Kidney glomerular epithelial cell (primary cell): ENCODE results near the gene IFT122.

Experiments
- DNase-seq: peaks from one replicate; lab custom pipeline; 2025; lab: John Stamatoyannopoulos, UW

IFT122 gene

GRCh38 chr3:129558081-129558771 lies 118.2 kb downstream of the IFT122 start:
- DNase-seq = no peak

- no peak for DNase-seq
These were observed 118.9 kb downstream of the IFT122 start for GRCh38 chr3:129558772-129559564.

GRCh38 chr3:129559565-129560079 lies 119.6 kb downstream of the IFT122 start:
- DNase-seq = no peak

GRCh38 chr3:129560269-129560787 lies 120.3 kb downstream of the IFT122 start:
- no peak for DNase-seq

- DNase-seq = no peak
These were observed 121.0 kb downstream of the IFT122 start for GRCh38 chr3:129560911-129561594.

- no peak for DNase-seq
These were observed 121.7 kb downstream of the IFT122 start for GRCh38 chr3:129561619-129562248.

GRCh38 chr3:129562803-129563202 lies 122.8 kb downstream of the IFT122 start:
- DNase-seq = no peak

GRCh38 chr3:129563332-129563731 lies 123.3 kb downstream of the IFT122 start:
- no peak for DNase-seq

GRCh38 chr3:129563850-129564535 lies 124.0 kb downstream of the IFT122 start:
- no peak for DNase-seq

- no peak for DNase-seq
These were observed 125.1 kb downstream of the IFT122 start for GRCh38 chr3:129564981-129565644.

- no peak for DNase-seq
These were observed 125.9 kb downstream of the IFT122 start for GRCh38 chr3:129565902-129566301.

- DNase-seq = no peak
These were observed 127.2 kb downstream of the IFT122 start for GRCh38 chr3:129567176-129567705.

- no peak for DNase-seq
These were observed 127.9 kb downstream of the IFT122 start for GRCh38 chr3:129567939-129568338.

GRCh38 chr3:129569856-129570255 lies 129.8 kb downstream of the IFT122 start:
- no peak for DNase-seq
